ENCODE data around the gene PDK1.

GRCh38 chr2:172549131-172549530 is 6.8 kb upstream of the PDK1 start:
- TF ChIP-seq POLR2A (IDR thresholded peaks at IDR 0.05; ENCODE audit: low read depth, low read length): no peak
- no peak for TF ChIP-seq POLR2AphosphoS5 (IDR thresholded peaks at IDR 0.05; ENCODE audit: low read depth, low read length)
- TF ChIP-seq TAF1 (IDR thresholded peaks at IDR 0.05; ENCODE audit: borderline replicate concordance, low read depth, low read length): no peak
